ENCODE data around the gene PIP4P1. TPM values are rescaled to one million over a fixed set of nuclear protein-coding genes. Genes with fewer than 3 reads are reported as not detected.

The PIP4P1 gene
- polyA plus RNA-seq, 5 donors: 27.3 to 36.8 (median 33.0) TPM

- DNase-seq: peak; percentile 82 to 83
Measured at GRCh38 chr14:20412876-20413743, 48.1 kb downstream of the PIP4P1 start, which contains the start of gene TEP1. Gene TEP1, minus strand, starts transcription at chr14:20413501. Its CDS starts 5,062 bp downstream, at chr14:20408439.

- DNase-seq: no peak
Measured at GRCh38 chr14:20412411-20412810, 48.8 kb downstream of the PIP4P1 start.

GRCh38 chr14:20409226-20409625 is 52.0 kb downstream of the PIP4P1 start:
- DNase-seq: no peak

Other genes starting within 250 kb of the PIP4P1 start
- gene OR11H6, start 237.7 kb downstream of the PIP4P1 start, polyA plus RNA-seq (ENCODE audit: insufficient read depth in 1 of 5, insufficient read length in 5 of 5, low replicate concordance in 1 of 5): not detected
- under 1 TPM; 0.51 to 0.84 (median 0.59) TPM for gene OR11H7, start 232.5 kb downstream of the PIP4P1 start, polyA plus RNA-seq (ENCODE audit: insufficient read depth in 1 of 5, insufficient read length in 5 of 5, low replicate concordance in 1 of 5)
- under 1 TPM in 1 of 5 donors, not detected in 4; 0.14 TPM for gene OR11H4, start 222.1 kb downstream of the PIP4P1 start, polyA plus RNA-seq (ENCODE audit: insufficient read depth in 1 of 5, insufficient read length in 5 of 5, low replicate concordance in 1 of 5)
- 10 to 100 TPM; 18.8 to 26.5 (median 23.7) TPM for gene TTC5, start 155.5 kb downstream of the PIP4P1 start, polyA plus RNA-seq (ENCODE audit: insufficient read depth in 1 of 5, insufficient read length in 5 of 5, low replicate concordance in 1 of 5)
- gene CCNB1IP1, start 128.2 kb downstream of the PIP4P1 start, polyA plus RNA-seq (ENCODE audit: insufficient read depth in 1 of 5, insufficient read length in 5 of 5, low replicate concordance in 1 of 5): 100 to 1,000 TPM; 109 to 150 (median 141) TPM
- gene PARP2, start 117.8 kb downstream of the PIP4P1 start, polyA plus RNA-seq (ENCODE audit: insufficient read depth in 1 of 5, insufficient read length in 5 of 5, low replicate concordance in 1 of 5): 10 to 100 TPM; 50.3 to 71.0 (median 62.8) TPM
- 10 to 100 TPM; 19.1 to 22.6 (median 20.8) TPM for gene TEP1, start 47.9 kb downstream of the PIP4P1 start, polyA plus RNA-seq (ENCODE audit: insufficient read depth in 1 of 5, insufficient read length in 5 of 5, low replicate concordance in 1 of 5)
- under 1 TPM; 0.23 to 0.27 (median 0.26) TPM for gene KLHL33, start 25.3 kb downstream of the PIP4P1 start, polyA plus RNA-seq (ENCODE audit: insufficient read depth in 1 of 5, insufficient read length in 5 of 5, low replicate concordance in 1 of 5)
- 10 to 100 TPM; 72.4 to 90.2 (median 78.0) TPM for gene OSGEP, start 6.6 kb downstream of the PIP4P1 start, polyA plus RNA-seq (ENCODE audit: insufficient read depth in 1 of 5, insufficient read length in 5 of 5, low replicate concordance in 1 of 5)
- gene APEX1, start 6.2 kb downstream of the PIP4P1 start, polyA plus RNA-seq (ENCODE audit: insufficient read depth in 1 of 5, insufficient read length in 5 of 5, low replicate concordance in 1 of 5): 100 to 1,000 TPM; 318 to 352 (median 331) TPM
- 10 to 100 TPM; 31.0 to 47.3 (median 36.0) TPM for gene PNP, start 8.0 kb upstream of the PIP4P1 start, polyA plus RNA-seq (ENCODE audit: insufficient read depth in 1 of 5, insufficient read length in 5 of 5, low replicate concordance in 1 of 5)
- under 1 TPM in 3 of 5 donors, not detected in 2; 0.43 to 0.84 (median 0.68) TPM for gene RNASE10, start 44.1 kb upstream of the PIP4P1 start, polyA plus RNA-seq (ENCODE audit: insufficient read depth in 1 of 5, insufficient read length in 5 of 5, low replicate concordance in 1 of 5)
- not detected for gene RNASE9, start 99.6 kb upstream of the PIP4P1 start, polyA plus RNA-seq (ENCODE audit: insufficient read depth in 1 of 5, insufficient read length in 5 of 5, low replicate concordance in 1 of 5)
- not detected for gene RNASE11, start 126.6 kb upstream of the PIP4P1 start, polyA plus RNA-seq (ENCODE audit: insufficient read depth in 1 of 5, insufficient read length in 5 of 5, low replicate concordance in 1 of 5)
- gene RNASE12, start 129.9 kb upstream of the PIP4P1 start, polyA plus RNA-seq (ENCODE audit: insufficient read depth in 1 of 5, insufficient read length in 5 of 5, low replicate concordance in 1 of 5): not detected
- gene OR6S1, start 180.3 kb upstream of the PIP4P1 start, polyA plus RNA-seq (ENCODE audit: insufficient read depth in 1 of 5, insufficient read length in 5 of 5, low replicate concordance in 1 of 5): not detected
- 10 to 100 TPM in 1 of 5 donors, 1 to 10 TPM in 4; 6.6 to 10.1 (median 9.1) TPM for gene RNASE4, start 223.1 kb upstream of the PIP4P1 start, polyA plus RNA-seq (ENCODE audit: insufficient read depth in 1 of 5, insufficient read length in 5 of 5, low replicate concordance in 1 of 5)
- 10 to 100 TPM in 2 of 5 donors, 1 to 10 TPM in 3; 7.2 to 11.7 (median 8.9) TPM for gene ANG, start 227.3 kb upstream of the PIP4P1 start, polyA plus RNA-seq (ENCODE audit: insufficient read depth in 1 of 5, insufficient read length in 5 of 5, low replicate concordance in 1 of 5)

All from right lung (tissue), 5 donors.